ENCODE data around the gene KLHL33.
A peak's percentile ranks its signal among the peaks of the same experiment; 100 is the strongest.

KLHL33 gene

DNA sequence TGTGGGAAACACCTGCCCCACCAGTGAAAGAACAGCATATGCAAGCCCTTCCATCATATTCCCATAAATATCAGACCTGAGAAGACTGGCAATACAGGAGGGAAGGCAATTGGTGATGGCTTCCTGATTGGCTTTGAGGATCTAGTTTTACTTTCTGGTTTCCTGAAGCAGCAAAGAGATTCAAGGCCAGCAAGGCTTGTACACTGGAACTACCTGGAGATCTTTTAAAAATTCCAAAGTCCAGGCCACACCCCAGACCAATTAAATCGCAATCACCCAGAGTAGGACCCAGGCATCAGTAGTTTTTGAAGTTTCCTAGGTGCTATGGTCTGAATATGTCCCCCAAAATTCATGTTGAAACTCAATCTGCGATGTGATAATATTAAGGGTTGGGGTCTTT lies 19.7 kb downstream of the KLHL33 start:
- no peak for DNase-seq (ENCODE audit: low read depth in 2 of 2)

DNA sequence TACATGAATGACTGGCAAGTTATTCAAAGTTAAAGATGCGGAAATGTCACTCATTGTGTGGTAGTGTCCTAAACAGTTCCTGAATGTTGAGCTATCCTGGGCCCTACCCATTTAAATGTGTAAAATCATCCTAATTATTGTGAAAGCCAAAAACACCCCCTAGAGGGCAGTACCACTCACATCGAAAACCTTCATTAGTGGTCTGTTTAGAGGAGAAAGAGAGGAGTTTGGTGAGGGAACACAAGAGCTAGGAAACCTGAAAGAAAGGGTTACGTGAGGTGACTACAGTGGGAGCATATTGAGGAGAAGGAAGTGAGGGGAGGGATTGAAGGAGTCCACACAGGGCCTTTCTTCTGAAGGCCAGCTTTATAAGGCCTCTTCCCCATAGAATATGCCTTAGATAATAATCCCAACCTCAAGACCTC lies 20.2 kb downstream of the KLHL33 start:
- DNase-seq (ENCODE audit: low read depth in 2 of 2): no peak

- DNase-seq (ENCODE audit: low read depth in 2 of 2): no peak
Measured at GRCh38 chr14:20413744-20414082, 22.3 kb downstream of the KLHL33 start.

- peak; percentile 47 to 49 for DNase-seq (ENCODE audit: low read depth in 2 of 2)
Measured at GRCh38 chr14:20412876-20413743, 22.9 kb downstream of the KLHL33 start, which contains the start of gene TEP1. TEP1 (minus strand) TSS chr14:20413501; CDS start chr14:20408439, 5,062 bp downstream.

GRCh38 chr14:20412411-20412810 lies 23.6 kb downstream of the KLHL33 start:
- DNase-seq (ENCODE audit: low read depth in 2 of 2): no peak

DNA sequence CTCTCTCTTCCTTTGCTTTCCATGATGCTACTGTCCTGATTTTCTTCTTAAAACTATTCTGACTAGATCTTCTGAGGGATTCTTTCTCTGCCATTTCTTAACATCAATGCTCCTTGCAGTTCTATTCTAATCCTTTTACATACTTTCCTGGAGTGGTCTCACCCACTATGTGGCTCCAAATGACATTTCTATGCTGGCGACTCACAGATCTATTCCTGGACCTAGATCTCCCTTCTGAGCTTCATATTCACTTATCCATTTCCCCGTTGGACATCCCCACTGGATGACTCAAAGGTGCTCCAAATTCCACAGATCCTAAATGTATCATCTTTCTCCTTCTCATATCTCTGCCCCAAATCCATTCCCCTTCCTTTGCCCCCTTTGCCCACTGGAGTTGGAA lies 26.7 kb downstream of the KLHL33 start:
- DNase-seq (ENCODE audit: low read depth in 2 of 2): no peak

GRCh38 chr14:20403521-20403920 lies 32.4 kb downstream of the KLHL33 start:
- no peak for DNase-seq (ENCODE audit: low read depth in 2 of 2)

GRCh38 chr14:20400965-20401593 lies 34.9 kb downstream of the KLHL33 start:
- DNase-seq (ENCODE audit: low read depth in 2 of 2): no peak

DNA sequence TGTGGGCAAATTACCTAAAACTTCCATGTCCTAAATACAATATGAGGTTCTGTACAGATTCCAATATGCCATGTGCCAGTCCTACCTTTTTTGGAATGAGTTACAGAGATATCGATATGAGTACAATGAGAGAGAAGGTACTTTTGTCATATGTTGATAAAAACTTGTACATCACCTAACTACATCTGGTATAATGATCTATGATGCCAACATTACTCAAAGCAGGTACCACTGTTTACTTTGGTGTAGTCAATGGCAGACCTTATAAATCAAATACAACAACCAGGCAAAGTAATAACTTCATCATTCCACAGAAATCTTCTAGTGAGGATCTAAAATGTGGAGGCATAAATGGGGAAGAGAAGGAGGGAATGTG lies 35.4 kb downstream of the KLHL33 start:
- DNase-seq (ENCODE audit: low read depth in 2 of 2): no peak

GRCh38 chr14:20397511-20397910 lies 38.5 kb downstream of the KLHL33 start:
- DNase-seq (ENCODE audit: low read depth in 2 of 2): no peak

GRCh38 chr14:20391505-20391904 lies 44.5 kb downstream of the KLHL33 start:
- DNase-seq (ENCODE audit: low read depth in 2 of 2): no peak

- no peak for DNase-seq (ENCODE audit: low read depth in 2 of 2)
Measured at GRCh38 chr14:20388159-20388558, 47.8 kb downstream of the KLHL33 start.

DNA sequence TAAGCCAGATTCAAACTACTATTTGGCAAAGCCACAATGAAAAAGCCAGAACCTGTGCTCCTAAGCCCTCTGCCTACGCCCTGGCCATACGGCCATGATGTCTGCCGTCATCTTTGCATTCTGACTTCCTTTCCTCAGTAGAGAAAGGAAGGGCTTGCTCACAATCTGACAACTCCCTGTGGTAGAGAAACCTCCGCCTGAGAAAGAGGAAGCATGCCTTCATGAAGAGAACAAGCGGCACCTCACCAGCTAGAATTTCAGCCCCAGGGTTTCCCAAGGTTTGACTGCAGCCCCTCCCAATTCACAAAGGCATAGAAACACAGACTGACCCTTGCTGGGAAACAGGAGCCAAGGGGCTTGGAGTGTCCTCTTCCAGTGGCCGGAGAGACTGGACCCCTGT lies 48.4 kb downstream of the KLHL33 start:
- DNase-seq (ENCODE audit: low read depth in 2 of 2): no peak

GRCh38 chr14:20386276-20386855 lies 49.6 kb downstream of the KLHL33 start:
- no peak for DNase-seq (ENCODE audit: low read depth in 2 of 2)

GRCh38 chr14:20384886-20385285 lies 51.1 kb downstream of the KLHL33 start:
- DNase-seq (ENCODE audit: low read depth in 2 of 2): no peak

DNA sequence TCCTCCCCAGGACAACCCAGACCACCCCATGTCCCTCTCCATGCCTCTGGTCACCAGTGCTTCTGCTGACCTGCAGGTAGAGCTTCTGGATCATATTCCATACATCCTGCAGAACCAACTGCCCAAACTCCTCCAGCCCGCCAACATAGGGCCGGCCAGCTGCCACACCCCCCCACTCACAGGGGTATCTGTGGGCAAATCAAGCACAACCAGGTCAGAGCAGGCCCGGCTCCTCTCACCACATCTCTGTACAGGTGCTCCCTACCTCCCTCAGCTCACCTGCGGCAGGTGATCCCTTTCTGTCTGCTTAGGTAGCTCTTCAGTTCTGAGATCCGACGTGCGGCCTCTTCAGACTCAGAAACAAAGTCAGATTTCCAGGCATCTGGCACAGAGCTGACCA lies 51.6 kb downstream of the KLHL33 start:
- DNase-seq (ENCODE audit: low read depth in 2 of 2): no peak

GRCh38 chr14:20383636-20384035 lies 52.3 kb downstream of the KLHL33 start:
- no peak for DNase-seq (ENCODE audit: low read depth in 2 of 2)

DNA sequence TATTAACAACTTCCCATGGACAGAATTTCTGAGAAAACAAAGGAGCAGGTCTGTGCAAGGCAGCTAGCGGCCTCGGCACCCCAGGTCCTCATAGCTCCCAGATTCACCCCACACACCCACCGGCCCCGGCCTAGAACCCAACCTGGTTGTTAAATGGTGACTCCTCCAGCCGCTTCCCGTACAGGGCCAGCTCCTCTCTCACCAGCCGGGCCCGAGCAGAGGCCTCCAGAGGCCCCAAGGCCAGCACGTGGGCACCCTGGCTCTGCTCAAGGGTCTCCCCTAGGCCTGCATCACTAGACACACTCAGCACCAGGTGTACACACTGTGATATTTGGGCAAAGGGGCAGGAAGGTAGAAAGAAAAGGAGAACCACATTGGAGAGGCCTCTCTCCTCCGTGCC lies 52.9 kb downstream of the KLHL33 start:
- DNase-seq (ENCODE audit: low read depth in 2 of 2): no peak

- DNase-seq (ENCODE audit: low read depth in 2 of 2): no peak
Measured at GRCh38 chr14:20382526-20382925, 53.4 kb downstream of the KLHL33 start.

DNA sequence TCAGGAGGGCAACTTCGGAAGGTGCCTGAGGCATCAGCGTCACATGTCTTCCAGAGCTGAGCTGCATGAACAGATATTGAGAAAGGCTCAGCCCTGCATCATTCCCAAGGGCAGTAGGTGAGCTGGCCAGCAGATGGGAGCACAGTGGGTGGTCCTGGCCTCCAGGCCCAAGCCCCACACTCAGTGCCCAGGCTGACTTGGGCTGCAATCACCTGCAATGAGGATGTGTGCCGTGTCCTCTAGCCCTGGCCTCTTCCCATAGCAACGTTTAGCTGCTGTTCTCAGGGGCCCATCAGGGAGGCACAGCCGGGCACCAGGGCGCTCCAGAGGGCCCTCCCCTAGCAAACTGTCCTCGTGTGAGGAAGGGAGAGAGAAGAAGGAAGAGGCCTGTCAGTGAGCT lies 54.6 kb downstream of the KLHL33 start:
- no peak for DNase-seq (ENCODE audit: low read depth in 2 of 2)

GRCh38 chr14:20380681-20381080 lies 55.3 kb downstream of the KLHL33 start:
- no peak for DNase-seq (ENCODE audit: low read depth in 2 of 2)

- DNase-seq (ENCODE audit: low read depth in 2 of 2): no peak
Measured at GRCh38 chr14:20379743-20380142, 56.2 kb downstream of the KLHL33 start.

DNA sequence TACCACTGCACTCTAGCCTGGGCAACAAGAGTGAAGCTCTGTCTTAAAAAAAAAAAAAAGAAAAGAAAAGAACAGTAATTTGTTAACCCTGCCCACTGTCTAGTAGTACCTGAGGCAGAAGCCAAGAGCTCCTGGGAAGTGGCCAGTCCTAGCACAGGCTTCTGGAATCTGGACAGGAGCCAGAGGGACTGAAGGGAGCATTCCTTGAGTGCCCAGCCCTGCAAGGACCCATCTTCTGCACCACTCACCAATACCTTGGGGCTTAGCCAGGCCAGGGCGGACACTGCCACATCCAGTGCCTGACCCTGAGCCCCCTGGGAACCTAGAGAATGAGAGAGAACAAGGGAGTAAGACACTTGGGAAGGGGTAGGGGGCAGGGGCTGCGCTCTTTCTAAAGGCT lies 58.8 kb downstream of the KLHL33 start:
- DNase-seq (ENCODE audit: low read depth in 2 of 2): no peak
